ENCODE measurements around the gene TMBIM4. TPM values are rescaled to one million over a fixed set of nuclear protein-coding genes. Genes with fewer than 3 reads are reported as not detected.
A peak's percentile ranks its signal among the peaks of the same experiment; 100 is the strongest.

The TMBIM4 gene
- total and polyA plus RNA-seq, 5 experiments from 2014 or later, result 88.2 to 335 (median 241) TPM

DNA sequence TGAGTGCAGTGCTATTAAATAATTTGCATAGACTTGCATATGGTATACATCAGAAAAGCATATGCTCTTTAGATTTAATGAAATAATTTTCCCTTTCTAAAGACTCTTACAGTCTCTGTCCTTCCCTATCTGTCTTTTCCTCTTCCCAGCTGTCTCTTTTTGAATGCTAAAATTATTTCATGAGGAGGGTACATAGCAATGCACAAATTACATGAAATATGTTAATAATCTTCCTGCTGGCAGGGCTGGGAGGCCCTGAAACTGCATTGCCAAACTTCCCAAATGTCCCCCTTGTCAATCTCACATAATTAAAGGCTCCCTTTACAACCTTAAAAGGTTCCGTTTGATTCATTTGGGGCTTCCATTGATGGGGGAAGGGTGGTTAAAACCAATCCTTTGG is 61.4 kb downstream of the TMBIM4 start:
- no peak overlapping the region for H3K4me3 Mint-ChIP-seq
- H3K9me3 Mint-ChIP-seq, result no peaks in the 10 kb centered on the region
- H3K4me1 Mint-ChIP-seq, result peaks cover 2 to 6% (median 4%) of the 10 kb centered on the region in 4 donors
- H3K27me3 Mint-ChIP-seq, result peaks cover 6 to 14% (median 11%) of the 10 kb centered on the region in 5 donors
- POLR2A ChIA-PET, result no interaction called here
- no peak for ATAC-seq
- H3K27ac Mint-ChIP-seq, result no peak overlapping the region
- no peak for DNase-seq
- H3K36me3 Mint-ChIP-seq, result no peaks in the 10 kb centered on the region

DNA sequence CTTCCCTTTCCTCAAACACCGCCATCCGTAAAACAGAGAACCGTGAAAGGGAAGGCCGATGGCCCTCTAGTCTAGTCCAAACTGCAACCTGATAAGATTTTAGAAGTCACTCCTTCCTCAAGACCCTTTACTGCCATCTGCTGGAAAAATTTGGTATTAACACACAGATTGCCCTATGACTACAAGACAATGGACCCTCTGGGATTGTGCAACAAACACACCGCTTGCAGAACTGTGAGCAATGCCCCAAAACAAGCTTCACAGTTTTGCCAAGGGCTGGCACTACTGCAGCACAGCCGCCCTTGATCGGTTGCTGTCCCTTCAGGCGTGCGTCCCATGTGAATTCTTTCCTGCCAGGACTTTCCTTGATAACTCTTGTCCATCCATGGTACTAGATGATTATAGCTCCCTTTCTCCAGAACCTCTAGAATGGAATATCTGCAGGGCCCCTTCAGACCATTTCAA is 62.3 kb downstream of the TMBIM4 start:
- H3K27me3 Mint-ChIP-seq, result peaks cover 11 to 22% (median 17%) of the 10 kb centered on the region in 5 donors
- POLR2A ChIA-PET, result no interaction called here
- H3K4me1 Mint-ChIP-seq, result peaks cover 2 to 6% (median 4%) of the 10 kb centered on the region in 4 donors
- ATAC-seq (peak; percentile 69 to 74), DNase-seq (peak in 9 of 10 donors; percentile 15 to 81 (median 69))
- H3K27ac Mint-ChIP-seq, result no peak overlapping the region
- peaks cover 0 to under 1% (median 0%) of the 10 kb centered on the region in 9 donors for H3K9me3 Mint-ChIP-seq
- H3K36me3 Mint-ChIP-seq, result no peaks in the 10 kb centered on the region
- no peak overlapping the region for H3K4me3 Mint-ChIP-seq

DNA sequence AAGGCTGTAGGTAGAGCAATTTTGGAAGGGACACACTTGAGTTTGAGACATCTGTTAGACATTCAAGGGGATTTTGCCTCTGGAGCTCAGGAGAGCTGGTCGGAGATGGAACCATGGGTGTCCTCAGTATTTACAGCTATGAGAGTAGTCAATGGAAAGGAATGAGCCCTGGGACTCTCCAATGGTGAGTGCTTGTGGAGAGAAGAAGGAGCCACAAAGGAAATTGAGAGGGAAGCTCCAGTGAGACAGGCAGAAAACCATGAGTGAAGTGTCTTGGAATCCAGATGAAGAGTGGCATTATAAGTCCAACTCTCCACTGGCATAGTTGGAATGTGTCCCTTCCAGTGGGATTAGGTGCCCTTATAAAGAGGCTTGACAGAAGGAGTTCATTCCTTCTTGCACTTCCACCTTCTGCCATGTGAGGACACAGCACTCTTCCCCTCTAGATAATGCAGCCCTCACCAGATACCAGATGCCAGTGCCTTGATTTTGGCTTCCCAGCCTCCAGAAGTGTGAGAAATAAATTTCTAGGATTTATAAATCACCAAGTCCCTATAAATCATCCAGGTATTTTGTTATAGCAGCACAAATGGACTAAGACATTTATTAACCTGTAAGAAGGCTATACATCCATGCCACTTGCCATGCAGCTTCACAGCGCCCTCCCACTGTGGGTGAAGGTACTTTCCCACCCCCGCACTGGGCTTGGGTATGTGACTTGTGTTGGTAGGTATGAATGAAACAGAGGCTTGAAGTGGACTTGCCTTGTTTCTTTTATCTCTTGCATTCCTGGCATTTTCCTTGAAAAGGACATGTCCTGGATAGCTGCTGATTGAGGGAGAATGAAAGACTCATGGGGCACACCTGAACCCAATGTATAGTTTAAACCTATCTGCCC is 66.5 kb downstream of the TMBIM4 start:
- no peak for DNase-seq
- no peak overlapping the region for H3K27ac Mint-ChIP-seq
- H3K4me1 Mint-ChIP-seq, result peaks cover 2 to 6% (median 4%) of the 10 kb centered on the region in 4 donors
- peaks cover 0 to 17% (median 7%) of the 10 kb centered on the region in 9 donors for H3K9me3 Mint-ChIP-seq
- no peak overlapping the region for H3K4me3 Mint-ChIP-seq
- H3K36me3 Mint-ChIP-seq, result peaks cover 0 to 11% (median 4%) of the 10 kb centered on the region in 3 donors
- H3K27me3 Mint-ChIP-seq, result peaks cover 17 to 46% (median 38%) of the 10 kb centered on the region in 5 donors
- POLR2A ChIA-PET, result no interaction called here
- ATAC-seq, result no peak

DNA sequence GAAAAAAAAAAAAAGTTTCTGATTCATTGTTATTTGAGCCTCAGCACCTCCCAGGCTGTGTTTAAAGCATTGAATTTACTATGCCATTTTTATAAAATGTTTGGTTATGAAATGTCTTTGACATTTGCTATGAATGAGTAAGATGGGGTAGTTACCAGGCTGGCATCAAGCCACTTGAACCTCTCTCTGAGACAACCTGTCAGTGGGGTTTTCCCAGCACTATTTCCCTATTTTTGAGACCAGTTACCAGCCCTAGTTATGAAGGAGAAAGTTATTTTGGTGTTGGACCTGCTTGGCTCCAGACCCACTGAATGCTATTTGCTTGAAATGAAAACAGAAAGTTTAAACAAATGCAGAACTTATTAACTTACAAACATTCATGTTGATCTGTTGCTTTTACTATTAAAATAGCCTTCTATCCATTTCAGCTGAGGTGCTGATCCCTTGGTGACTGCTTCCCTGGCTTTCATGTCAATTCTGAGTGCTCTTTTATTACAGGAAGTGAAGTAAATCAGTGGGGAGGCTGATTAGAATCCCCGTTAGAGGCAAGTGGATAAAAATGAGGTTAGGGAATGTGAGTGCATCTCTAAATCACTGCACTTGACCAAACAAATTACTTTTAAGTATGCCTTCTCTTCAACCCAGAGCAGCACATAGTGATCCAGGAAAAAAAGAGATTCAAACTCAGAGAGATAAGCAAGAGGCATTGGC is 77.1 kb downstream of the TMBIM4 start:
- DNase-seq (no peak), ATAC-seq (no peak)
- Mint-ChIP-seq H3K4me1 (peaks cover 0 to 2% (median 0%) of the 10 kb centered on the region in 4 donors), H3K27me3 (peaks cover 8 to 19% (median 9%) of the 10 kb centered on the region in 5 donors), H3K27ac (peak overlapping the region in 1 of 10 donors; percentile 12), H3K9me3 (peaks cover 0 to 5% (median 0%) of the 10 kb centered on the region in 9 donors), H3K36me3 (peaks cover 0 to 2% (median 0%) of the 10 kb centered on the region in 3 donors), H3K4me3 (no peak overlapping the region)
- POLR2A ChIA-PET, result no interaction called here

DNA sequence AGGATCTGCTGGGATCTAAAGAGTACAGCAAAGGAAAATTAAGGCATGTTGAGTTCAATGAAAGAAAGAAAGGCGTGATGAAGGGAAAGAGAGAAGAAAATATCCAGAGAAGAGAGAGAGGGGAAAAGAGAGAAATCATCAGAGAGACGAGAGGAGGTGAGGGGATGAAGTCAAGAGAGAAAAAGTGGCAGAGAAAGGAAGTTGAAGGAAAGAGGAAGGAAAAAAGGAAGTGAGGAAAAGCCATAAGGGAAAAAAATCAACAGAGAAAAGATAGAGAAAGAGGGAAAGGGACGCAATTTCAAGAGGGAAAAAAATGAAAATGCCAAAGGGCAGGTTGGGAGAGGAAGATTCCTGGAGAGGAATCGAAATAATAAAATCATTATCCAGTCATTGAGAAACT is 79.6 kb downstream of the TMBIM4 start:
- POLR2A ChIA-PET, result no interaction called here
- DNase-seq (no peak), ATAC-seq (no peak)
- Mint-ChIP-seq H3K36me3 (no peaks in the 10 kb centered on the region), H3K27ac (no peak overlapping the region), H3K4me3 (no peak overlapping the region), H3K4me1 (peaks cover 0 to 2% (median 0%) of the 10 kb centered on the region in 4 donors), H3K9me3 (peaks cover 0 to 3% (median 0%) of the 10 kb centered on the region in 9 donors), H3K27me3 (peaks cover 11 to 19% (median 18%) of the 10 kb centered on the region in 5 donors)

DNA sequence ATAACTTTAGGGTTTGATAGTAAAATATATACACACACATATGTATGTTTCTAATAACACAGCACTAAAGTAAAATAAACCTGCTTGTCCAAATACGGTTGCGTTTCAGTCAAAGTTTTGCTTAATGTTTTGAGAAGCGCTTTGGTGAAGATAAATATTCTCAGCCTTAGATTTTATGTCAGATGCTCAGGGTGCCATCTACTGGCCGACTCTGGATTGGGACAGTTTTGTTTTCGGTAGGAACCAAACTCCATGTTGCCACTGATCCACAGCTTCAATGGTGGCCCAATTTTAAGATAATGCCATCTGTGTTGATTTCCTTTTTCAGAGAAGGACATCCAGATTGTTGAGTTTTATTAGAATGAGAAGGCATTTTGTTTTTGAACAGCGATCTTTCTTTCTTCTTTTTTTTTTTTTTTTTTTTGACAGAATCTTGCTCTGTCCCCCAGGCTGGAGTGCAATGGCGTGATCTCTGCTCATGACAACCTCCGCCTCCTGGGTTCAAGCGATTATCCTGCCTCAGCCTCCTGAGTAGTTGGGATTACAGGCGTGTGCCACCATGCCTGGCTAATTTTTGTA is 82.3 kb downstream of the TMBIM4 start:
- POLR2A ChIA-PET, result interaction anchor here (0.7 kb wide), 1 partner anchor 531 kb away, joined by 7 read pairs; no protein-coding TSS in a partner anchor
- peaks cover 7 to 19% (median 15%) of the 10 kb centered on the region in 5 donors for H3K27me3 Mint-ChIP-seq
- ATAC-seq, result peak in 1 of 2 donors; percentile 66

DNA sequence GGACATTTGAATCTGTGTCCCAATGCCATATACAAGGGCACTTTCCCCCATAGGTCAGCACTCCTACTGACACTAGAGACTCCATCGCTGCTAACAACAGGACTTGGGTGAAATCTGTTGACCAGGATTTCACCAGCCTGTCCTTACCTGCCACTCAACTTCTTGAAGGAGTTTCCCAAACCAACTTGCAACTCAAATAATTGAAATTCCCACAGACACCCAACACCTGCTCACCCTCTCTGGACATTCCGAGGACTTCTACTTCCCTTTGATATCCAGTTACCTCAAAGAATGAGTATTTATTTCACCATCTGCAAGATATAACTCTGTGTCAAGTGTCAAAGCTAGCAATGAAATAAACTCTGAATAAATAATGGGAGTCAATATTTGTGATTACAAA is 83.8 kb downstream of the TMBIM4 start:
- ATAC-seq (no peak), DNase-seq (no peak)
- H3K27me3 Mint-ChIP-seq, result peaks cover 6 to 24% (median 16%) of the 10 kb centered on the region in 5 donors
- no peaks in the 10 kb centered on the region for H3K4me1 Mint-ChIP-seq
- H3K36me3 Mint-ChIP-seq, result peaks cover 0 to 2% (median 0%) of the 10 kb centered on the region in 3 donors
- H3K4me3 Mint-ChIP-seq, result no peak overlapping the region
- POLR2A ChIA-PET, result no interaction called here
- H3K27ac Mint-ChIP-seq, result no peak overlapping the region
- peaks cover 0 to 16% (median 3%) of the 10 kb centered on the region in 9 donors for H3K9me3 Mint-ChIP-seq

More for the DNA sequence above, 82.3 kb downstream of the TMBIM4 start:
- peaks cover 0 to under 1% (median 0%) of the 10 kb centered on the region in 4 donors for H3K4me1 Mint-ChIP-seq
- no peak overlapping the region for H3K4me3 Mint-ChIP-seq
- peaks cover 0 to 16% (median 3%) of the 10 kb centered on the region in 9 donors for H3K9me3 Mint-ChIP-seq
- no peak overlapping the region for H3K27ac Mint-ChIP-seq
- peaks cover 0 to 2% (median 0%) of the 10 kb centered on the region in 3 donors for H3K36me3 Mint-ChIP-seq
- peak; percentile 23 to 72 (median 40) for DNase-seq

Other genes starting within 250 kb of the TMBIM4 start
- gene LLPH, start 39.2 kb downstream of the TMBIM4 start, total RNA-seq, result 10 to 100 TPM; 26.2 to 32.4 TPM
- gene LLPH, start 39.2 kb downstream of the TMBIM4 start, polyA plus RNA-seq, result 10 to 100 TPM; 29.3 to 38.8 (median 31.2) TPM
- gene IRAK3, start 19.2 kb upstream of the TMBIM4 start, total RNA-seq, result under 1 TPM; 0.14 to 0.26 TPM
- gene IRAK3, start 19.2 kb upstream of the TMBIM4 start, polyA plus RNA-seq, result under 1 TPM in 2 of 3 donors, not detected in 1; 0.03 to 0.06 TPM
- gene HELB, start 132.5 kb upstream of the TMBIM4 start, total RNA-seq, result 10 to 100 TPM; 30.4 to 32.0 TPM
- gene HELB, start 132.5 kb upstream of the TMBIM4 start, polyA plus RNA-seq, result 10 to 100 TPM; 22.0 to 28.7 (median 27.6) TPM

Data from naive thymus-derived CD8-positive, alpha-beta T cell (primary cell).